DND-41 (cell line): ENCODE data around the gene SMYD1.

Source experiments
- CTCF ChIP-seq: IDR thresholded peaks from 2 replicates; pipeline ENCODE4 v1.5.1; 2012; ENCODE audit warnings: borderline replicate concordance, low read length, moderate library complexity, mild to moderate bottlenecking; ENCODE audit not compliant: poor library complexity, severe bottlenecking; ENCODE audit errors: extremely low read depth
- EZH2 ChIP-seq: IDR thresholded peaks from 3 replicates; pipeline ENCODE4 v1.6.1; 2012; ENCODE audit warnings: borderline replicate concordance, low read depth, mild to moderate bottlenecking, moderate library complexity, low read length, inconsistent platforms; ENCODE audit not compliant: severe bottlenecking

- TF ChIP-seq EZH2 (no peak), CTCF (no peak)
These were observed 419 bp downstream of the SMYD1 start for GRCh38 chr2:88068044-88068443.
